ENCODE measurements around the gene RIT2.

The RIT2 gene

DNA sequence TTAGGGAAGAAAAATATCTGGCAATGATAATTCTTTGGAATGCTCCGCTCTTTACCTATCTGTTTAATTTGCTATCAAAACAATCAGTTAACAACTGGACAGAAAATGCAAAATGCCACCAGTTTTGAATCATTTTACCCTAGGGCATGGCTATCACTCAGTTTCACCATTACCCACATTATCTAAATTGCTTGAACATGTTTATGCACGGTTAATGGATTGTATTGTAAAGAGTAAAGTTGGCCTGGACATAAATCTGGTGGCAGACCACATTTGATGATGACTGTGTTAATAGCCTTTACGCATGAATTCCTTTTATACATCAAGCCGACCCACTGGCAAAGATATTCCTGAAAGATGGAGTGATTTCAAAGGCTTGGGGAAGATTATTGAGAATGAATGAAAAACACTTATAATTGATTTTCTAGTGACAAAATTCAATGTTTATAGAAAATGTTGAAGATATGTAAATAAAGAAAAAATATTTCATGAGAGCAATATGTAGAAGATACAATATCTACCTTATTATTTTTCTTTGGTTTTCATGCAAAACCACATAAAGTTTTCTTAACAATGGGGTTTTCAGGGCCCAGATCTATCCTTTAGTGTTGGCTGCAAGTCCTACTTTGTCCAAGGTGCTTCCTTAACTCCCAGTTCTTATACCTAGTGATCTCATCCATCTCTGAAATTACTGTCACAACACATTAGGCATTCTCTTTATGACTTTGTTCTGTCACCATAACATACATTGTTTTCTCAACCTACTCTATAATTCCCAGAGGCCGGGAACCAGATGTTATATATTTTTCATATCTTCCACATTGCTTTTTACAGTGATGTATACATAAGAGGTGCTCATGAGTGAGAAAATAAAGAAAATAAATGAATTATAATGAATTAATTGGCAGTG lies 265.1 kb downstream of the RIT2 start:
- TF ChIP-seq, protein P1, sequence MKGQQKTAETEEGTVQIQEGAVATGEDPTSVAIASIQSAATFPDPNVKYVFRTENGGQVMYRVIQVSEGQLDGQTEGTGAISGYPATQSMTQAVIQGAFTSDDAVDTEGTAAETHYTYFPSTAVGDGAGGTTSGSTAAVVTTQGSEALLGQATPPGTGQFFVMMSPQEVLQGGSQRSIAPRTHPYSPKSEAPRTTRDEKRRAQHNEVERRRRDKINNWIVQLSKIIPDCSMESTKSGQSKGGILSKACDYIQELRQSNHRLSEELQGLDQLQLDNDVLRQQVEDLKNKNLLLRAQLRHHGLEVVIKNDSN (IDR thresholded peaks at IDR 0.05): no peak
- no peak for TF ChIP-seq TCF12 (IDR thresholded peaks at IDR 0.05; ENCODE audit: low read depth)
- TF ChIP-seq TEAD4 (IDR thresholded peaks at IDR 0.05): no peak
- no peak for TF ChIP-seq RAD21 (IDR thresholded peaks at IDR 0.05; ENCODE audit: low read depth)
- TF ChIP-seq CEBPB (IDR thresholded peaks at IDR 0.05): no peak
- TF ChIP-seq, protein P2, sequence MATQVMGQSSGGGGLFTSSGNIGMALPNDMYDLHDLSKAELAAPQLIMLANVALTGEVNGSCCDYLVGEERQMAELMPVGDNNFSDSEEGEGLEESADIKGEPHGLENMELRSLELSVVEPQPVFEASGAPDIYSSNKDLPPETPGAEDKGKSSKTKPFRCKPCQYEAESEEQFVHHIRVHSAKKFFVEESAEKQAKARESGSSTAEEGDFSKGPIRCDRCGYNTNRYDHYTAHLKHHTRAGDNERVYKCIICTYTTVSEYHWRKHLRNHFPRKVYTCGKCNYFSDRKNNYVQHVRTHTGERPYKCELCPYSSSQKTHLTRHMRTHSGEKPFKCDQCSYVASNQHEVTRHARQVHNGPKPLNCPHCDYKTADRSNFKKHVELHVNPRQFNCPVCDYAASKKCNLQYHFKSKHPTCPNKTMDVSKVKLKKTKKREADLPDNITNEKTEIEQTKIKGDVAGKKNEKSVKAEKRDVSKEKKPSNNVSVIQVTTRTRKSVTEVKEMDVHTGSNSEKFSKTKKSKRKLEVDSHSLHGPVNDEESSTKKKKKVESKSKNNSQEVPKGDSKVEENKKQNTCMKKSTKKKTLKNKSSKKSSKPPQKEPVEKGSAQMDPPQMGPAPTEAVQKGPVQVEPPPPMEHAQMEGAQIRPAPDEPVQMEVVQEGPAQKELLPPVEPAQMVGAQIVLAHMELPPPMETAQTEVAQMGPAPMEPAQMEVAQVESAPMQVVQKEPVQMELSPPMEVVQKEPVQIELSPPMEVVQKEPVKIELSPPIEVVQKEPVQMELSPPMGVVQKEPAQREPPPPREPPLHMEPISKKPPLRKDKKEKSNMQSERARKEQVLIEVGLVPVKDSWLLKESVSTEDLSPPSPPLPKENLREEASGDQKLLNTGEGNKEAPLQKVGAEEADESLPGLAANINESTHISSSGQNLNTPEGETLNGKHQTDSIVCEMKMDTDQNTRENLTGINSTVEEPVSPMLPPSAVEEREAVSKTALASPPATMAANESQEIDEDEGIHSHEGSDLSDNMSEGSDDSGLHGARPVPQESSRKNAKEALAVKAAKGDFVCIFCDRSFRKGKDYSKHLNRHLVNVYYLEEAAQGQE (IDR thresholded peaks at IDR 0.05; ENCODE audit: low read depth): no peak
- TF ChIP-seq, protein P3, sequence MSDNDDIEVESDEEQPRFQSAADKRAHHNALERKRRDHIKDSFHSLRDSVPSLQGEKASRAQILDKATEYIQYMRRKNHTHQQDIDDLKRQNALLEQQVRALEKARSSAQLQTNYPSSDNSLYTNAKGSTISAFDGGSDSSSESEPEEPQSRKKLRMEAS (IDR thresholded peaks at IDR 0.05): no peak
- TF ChIP-seq CREB1 (IDR thresholded peaks at IDR 0.05; ENCODE audit: low read depth): no peak
- no peak for TF ChIP-seq YY1 (IDR thresholded peaks at IDR 0.05; ENCODE audit: low read depth)
- TF ChIP-seq ZBTB7A (IDR thresholded peaks at IDR 0.05; ENCODE audit: low read depth): no peak
- no peak for TF ChIP-seq EGR1 (IDR thresholded peaks at IDR 0.05)
- TF ChIP-seq TAF1 (IDR thresholded peaks at IDR 0.05; ENCODE audit: low read depth): no peak
- no peak for TF ChIP-seq FOXM1 (IDR thresholded peaks at IDR 0.05; ENCODE audit: borderline replicate concordance, low read depth)
- TF ChIP-seq EP300 (IDR thresholded peaks at IDR 0.05; ENCODE audit: borderline replicate concordance): no peak
- no peak for TF ChIP-seq NFIC (IDR thresholded peaks at IDR 0.05)

DNA sequence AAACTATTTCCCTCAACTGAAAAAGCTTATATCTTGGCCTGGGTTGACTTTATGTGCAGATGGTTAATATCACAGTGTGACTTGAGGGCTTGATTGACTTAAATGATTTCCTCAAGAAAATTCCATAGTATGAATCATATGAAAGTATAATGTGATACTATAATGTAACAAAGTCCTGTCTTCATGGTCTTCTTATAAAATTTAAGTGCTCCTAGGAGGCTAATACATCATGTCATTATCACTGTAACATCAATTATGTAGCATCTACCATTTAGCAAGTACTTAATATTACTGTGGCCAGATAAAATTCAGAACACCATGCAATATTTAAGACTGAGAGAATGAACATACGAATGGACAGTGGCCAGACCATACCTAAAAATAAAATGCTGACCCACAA lies 276.1 kb downstream of the RIT2 start:
- TF ChIP-seq CEBPB (IDR thresholded peaks at IDR 0.05): no peak

DNA sequence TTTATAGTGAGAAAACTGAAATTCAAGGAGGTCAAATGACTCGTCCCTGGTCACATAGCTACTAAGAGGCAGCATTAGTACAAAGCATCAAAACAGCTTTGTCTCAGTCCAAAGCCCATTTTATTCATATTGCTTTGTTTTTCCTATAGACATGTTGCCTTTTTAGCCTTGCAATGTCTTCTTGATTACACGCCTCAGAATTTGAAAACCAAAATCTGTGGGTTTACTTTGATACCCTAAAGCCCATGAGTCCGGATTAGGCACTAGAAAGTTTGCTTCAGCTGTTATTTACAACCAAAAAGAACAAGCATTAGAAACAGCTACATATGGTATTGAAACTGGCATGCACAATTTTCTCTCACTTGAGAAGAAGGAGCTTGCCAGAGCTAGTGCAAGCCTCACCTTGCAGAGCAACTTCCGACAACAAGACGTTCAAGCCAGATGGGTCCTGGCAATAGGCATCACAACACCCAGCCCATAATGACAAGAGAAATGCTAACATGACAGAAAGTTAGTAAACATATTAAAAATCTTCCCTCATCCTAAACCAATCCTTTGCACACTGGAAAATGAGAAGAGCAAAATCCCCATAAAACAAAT lies 276.8 kb downstream of the RIT2 start:
- TF ChIP-seq CEBPB (IDR thresholded peaks at IDR 0.05) (no peak), TAF1 (IDR thresholded peaks at IDR 0.05; ENCODE audit: low read depth) (no peak), TCF12 (IDR thresholded peaks at IDR 0.05; ENCODE audit: low read depth) (no peak), ZBTB7A (IDR thresholded peaks at IDR 0.05; ENCODE audit: low read depth) (no peak), CREB1 (IDR thresholded peaks at IDR 0.05; ENCODE audit: low read depth) (no peak), FOXM1 (IDR thresholded peaks at IDR 0.05; ENCODE audit: borderline replicate concordance, low read depth) (no peak), EGR1 (IDR thresholded peaks at IDR 0.05) (no peak), YY1 (IDR thresholded peaks at IDR 0.05; ENCODE audit: low read depth) (no peak), TEAD4 (IDR thresholded peaks at IDR 0.05) (no peak), NFIC (IDR thresholded peaks at IDR 0.05) (no peak), RAD21 (IDR thresholded peaks at IDR 0.05; ENCODE audit: low read depth) (no peak), EP300 (IDR thresholded peaks at IDR 0.05; ENCODE audit: borderline replicate concordance) (no peak)
- TF ChIP-seq, protein P1 (IDR thresholded peaks at IDR 0.05): no peak
- TF ChIP-seq, protein P3 (IDR thresholded peaks at IDR 0.05): no peak
- TF ChIP-seq, protein P2 (IDR thresholded peaks at IDR 0.05; ENCODE audit: low read depth): no peak

DNA sequence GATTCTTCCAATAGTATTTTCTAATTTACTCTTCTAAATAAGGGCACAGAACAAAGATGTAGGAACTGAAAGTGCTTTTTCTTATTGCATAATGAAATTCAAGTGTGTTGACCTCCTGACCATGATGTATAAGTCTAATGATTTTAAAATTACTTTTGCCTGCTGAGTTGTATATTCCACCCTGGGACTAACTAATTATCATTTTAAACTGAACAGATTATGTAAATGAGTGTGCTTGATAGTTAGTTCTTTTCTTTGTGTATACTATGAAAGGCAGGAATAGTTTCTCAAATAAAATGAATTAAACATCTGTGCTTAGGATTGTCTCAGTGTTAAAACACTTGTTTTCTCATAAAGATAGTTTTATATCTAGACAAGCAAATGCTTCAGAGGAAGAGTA lies 284.5 kb downstream of the RIT2 start:
- TF ChIP-seq CREB1 (IDR thresholded peaks at IDR 0.05; ENCODE audit: low read depth) (no peak), FOXM1 (IDR thresholded peaks at IDR 0.05; ENCODE audit: borderline replicate concordance, low read depth) (no peak), EP300 (IDR thresholded peaks at IDR 0.05; ENCODE audit: borderline replicate concordance) (no peak), NFIC (IDR thresholded peaks at IDR 0.05) (no peak), EGR1 (IDR thresholded peaks at IDR 0.05) (no peak), RAD21 (IDR thresholded peaks at IDR 0.05; ENCODE audit: low read depth) (no peak), CEBPB (IDR thresholded peaks at IDR 0.05) (no peak), TCF12 (IDR thresholded peaks at IDR 0.05; ENCODE audit: low read depth) (no peak), TAF1 (IDR thresholded peaks at IDR 0.05; ENCODE audit: low read depth) (no peak), YY1 (IDR thresholded peaks at IDR 0.05; ENCODE audit: low read depth) (no peak), TEAD4 (IDR thresholded peaks at IDR 0.05) (no peak)
- TF ChIP-seq, protein P1 (IDR thresholded peaks at IDR 0.05): no peak
- TF ChIP-seq, protein P2 (IDR thresholded peaks at IDR 0.05; ENCODE audit: low read depth): no peak
